GM23248 (cell line): ENCODE results near the gene GAB2. TPM values are rescaled to one million over a fixed set of nuclear protein-coding genes. Genes with fewer than 3 reads are reported as not detected.
"Not testable (repeated sequence)": the region's sequence is repeated elsewhere in the genome, so short reads cannot be mapped to it uniquely, and the experiment has no call there.

ENCODE experiments used
- DNase-seq: peaks from one replicate; pipeline ENCODE4 v3.0.0-alpha.2; 2015
- H2AFZ ChIP-seq: fragments of 200-600 bp; sonication (generic); 2 replicates; pipeline ENCODE4 v1.6.1; 2016; ENCODE audit warnings: antibody characterized with exemption
- H3F3A ChIP-seq: fragments of 200-600 bp; sonication (generic); 2 replicates; pipeline ENCODE4 v1.6.1; 2016; ENCODE audit warnings: mild to moderate bottlenecking, antibody characterized with exemption, mixed run types; ENCODE audit not compliant: insufficient read depth
- H3K27ac ChIP-seq: fragments of 200-600 bp; sonication (generic); 2 replicates; pipeline ENCODE4 v1.5.1; 2016; ENCODE audit warnings: mild to moderate bottlenecking
- H3K27me3 ChIP-seq: fragments of 200-600 bp; sonication (generic); replicated peaks from 2 replicates; pipeline ENCODE4 v1.6.1; 2016; ENCODE audit warnings: mild to moderate bottlenecking; ENCODE audit not compliant: insufficient read depth
- H3K36me3 ChIP-seq: fragments of 200-600 bp; sonication (generic); 2 replicates; pipeline ENCODE4 v1.6.1; 2016; ENCODE audit warnings: low read depth, mild to moderate bottlenecking
- H3K4me1 ChIP-seq: fragments of 200-600 bp; sonication (generic); 2 replicates; pipeline ENCODE4 v1.6.1; 2016; ENCODE audit warnings: mild to moderate bottlenecking; ENCODE audit not compliant: insufficient read depth
- H3K4me2 ChIP-seq: fragments of 200-600 bp; sonication (generic); one replicate; pipeline ENCODE4 v1.6.1; 2016; ENCODE audit warnings: mild to moderate bottlenecking; ENCODE audit not compliant: unreplicated experiment
- H3K4me3 ChIP-seq: fragments of 200-600 bp; sonication (generic); 2 replicates; pipeline ENCODE4 v1.5.1; 2016; ENCODE audit warnings: mild to moderate bottlenecking
- H3K79me2 ChIP-seq: fragments of 200-600 bp; sonication (generic); 2 replicates; pipeline ENCODE4 v1.6.1; 2016; ENCODE audit warnings: mild to moderate bottlenecking; ENCODE audit not compliant: insufficient read depth
- H3K9ac ChIP-seq: fragments of 200-600 bp; sonication (generic); 2 replicates; pipeline ENCODE4 v1.6.1; 2016; ENCODE audit warnings: mild to moderate bottlenecking
- H3K9me2 ChIP-seq: fragments of 200-600 bp; sonication (generic); 2 replicates; pipeline ENCODE4 v1.6.1; 2016; ENCODE audit warnings: mixed run types, mild to moderate bottlenecking, moderate library complexity; ENCODE audit not compliant: insufficient read depth
- H3K9me3 ChIP-seq: fragments of 200-600 bp; sonication (generic); one replicate; pipeline ENCODE4 v1.6.1; 2017; ENCODE audit warnings: low read depth
- H4K20me1 ChIP-seq: fragments of 200-600 bp; sonication (generic); 2 replicates; pipeline ENCODE4 v1.6.0; 2016; ENCODE audit not compliant: insufficient read depth
- EZH2 ChIP-seq: fragments of 200-600 bp; sonication (generic); IDR thresholded peaks from 2 replicates; pipeline ENCODE4 v1.6.1; 2018; ENCODE audit warnings: antibody characterized with exemption, mild to moderate bottlenecking; ENCODE audit not compliant: insufficient read depth, poor library complexity, severe bottlenecking
- EZH2phosphoT487 ChIP-seq: fragments of 200-600 bp; sonication (generic); IDR thresholded peaks from 2 replicates; pipeline ENCODE4 v1.6.1; 2018; ENCODE audit warnings: antibody characterized with exemption, moderate library complexity, mild to moderate bottlenecking, low read depth; ENCODE audit not compliant: insufficient read depth
- WGBS, 2 experiments: methylation state at CpG; one replicate each; pipeline ENCODE4 v1.1.6; 2015 to 2017; ENCODE audit warnings: low lambda C conversion rate in 2 of 2, low coverage in 1 of 2; ENCODE audit errors: missing lambda C conversion rate in 2 of 2; 5-methylcytosine and 5-hydroxymethylcytosine counted together
- in situ Hi-C: fragments of 300-500 bp; cut with MboI; formaldehyde crosslinking; loops from 2 replicates; pipeline ENCODE4 v1.15.0; 2020
- polyA plus RNA-seq: library from polyadenylated mRNA; unstranded; fragments of >200 nt; fragmentation: Nextera tagmentation; extraction: Ambion mirVana; gene quantifications from 2 replicates; pipeline ENCODE4 v1.2.1, GENCODE V29; 2016
- total RNA-seq: library from RNA; depleted of rRNA; stranded (reverse); fragments of >200 nt; shearing (Covaris generic); gene quantifications from 2 replicates; pipeline ENCODE4 v1.2.3, GENCODE V29; 2014

GAB2 gene
- total and polyA plus RNA-seq, 2 experiments from 2014 or later: 1.8 to 12.2 TPM

DNA sequence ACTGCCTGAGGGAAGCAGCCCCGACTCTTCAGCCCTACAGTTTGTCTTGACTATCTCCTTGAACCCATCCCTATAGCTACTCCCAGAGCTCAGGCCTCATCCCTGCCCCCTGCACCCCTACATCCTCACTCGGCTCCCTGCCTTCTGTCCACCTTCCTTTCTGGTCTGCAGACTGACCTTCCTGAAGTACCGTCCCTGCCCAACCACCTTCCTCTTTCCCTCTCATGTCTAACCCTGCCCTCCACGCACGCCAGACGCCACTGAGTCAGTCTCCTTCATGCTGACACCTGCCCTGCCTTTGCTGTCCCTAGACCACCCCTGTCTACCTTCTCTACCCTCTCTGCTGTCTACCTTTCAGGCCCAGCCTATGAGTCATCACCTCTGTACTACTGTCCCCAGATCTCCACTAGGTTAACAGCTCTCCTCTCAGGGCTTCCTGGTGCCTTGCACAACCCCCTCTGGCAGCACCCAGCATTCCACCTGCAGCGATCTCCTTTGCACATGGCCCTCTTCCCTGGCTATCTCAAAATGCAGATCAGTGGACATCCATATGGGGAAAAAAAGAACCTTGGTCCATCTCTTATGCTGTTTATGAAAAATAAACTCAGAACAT is 238.1 kb downstream of the GAB2 start:
- Histone ChIP-seq H3K36me3 (0 out of 2 replicates have a peak, but pooled peaks cover 6% of the 10 kb centered on the region), H3K79me2 (peaks cover 80% of the 10 kb centered on the region), H3K9ac (no peak overlapping the region), H3F3A (no peaks in the 10 kb centered on the region), H3K9me3 (no peaks in the 10 kb centered on the region), H3K9me2 (no peaks in the 10 kb centered on the region), H2AFZ (no peak overlapping the region), H4K20me1 (no peaks in the 10 kb centered on the region), H3K4me1 (no peaks in the 10 kb centered on the region), H3K27me3 (no peaks in the 10 kb centered on the region), H3K4me3 (no peak overlapping the region), H3K4me2 (no peak overlapping the region), H3K27ac (no peak overlapping the region)
- no peak for DNase-seq
- TF ChIP-seq EZH2 (no peak), EZH2phosphoT487 (no peak)
- 95 to 98% methylated on average over 6 to 7 of the region's 7 CpGs for WGBS, 2 experiments
- in situ Hi-C loops: no loop called here

- in situ Hi-C loops: no loop called here
Measured at GRCh38 chr11:78177216-78177615, 240.4 kb downstream of the GAB2 start.

GRCh38 chr11:78176605-78177141 is 240.9 kb downstream of the GAB2 start:
- peaks cover 14% of the 10 kb centered on the region; the same call in 1 of the 2 replicates for H3K36me3 ChIP-seq
- WGBS, 2 experiments: 96 to 98% methylated on average over 10 of the region's 10 CpGs
- H3K9me2 ChIP-seq: no peaks in the 10 kb centered on the region
- no peaks in the 10 kb centered on the region for H3K27me3 ChIP-seq
- H3K4me2 ChIP-seq: no peak overlapping the region
- no peaks in the 10 kb centered on the region for H3K9me3 ChIP-seq
- in situ Hi-C loops: no loop called here
- H3K27ac ChIP-seq: no peak overlapping the region
- no peak overlapping the region for H2AFZ ChIP-seq
- no peaks in the 10 kb centered on the region for H4K20me1 ChIP-seq
- no peak overlapping the region for H3K4me3 ChIP-seq
- DNase-seq: no peak
- no peak overlapping the region for H3K9ac ChIP-seq
- H3F3A ChIP-seq: no peaks in the 10 kb centered on the region
- H3K79me2 ChIP-seq: peaks cover 51% of the 10 kb centered on the region
- no peaks in the 10 kb centered on the region for H3K4me1 ChIP-seq
- TF ChIP-seq EZH2phosphoT487 (no peak), EZH2 (no peak)

More at GRCh38 chr11:78177216-78177615, 240.4 kb downstream of the GAB2 start:
- WGBS, 2 experiments: 72 to 80% methylated on average over 7 of the region's 7 CpGs
- H3K9ac ChIP-seq: no peak overlapping the region
- no peak overlapping the region for H3K27ac ChIP-seq
- no peaks in the 10 kb centered on the region for H3F3A ChIP-seq
- H3K9me3 ChIP-seq: no peaks in the 10 kb centered on the region
- no peaks in the 10 kb centered on the region for H3K27me3 ChIP-seq
- H3K79me2 ChIP-seq: peaks cover 57% of the 10 kb centered on the region
- no peak overlapping the region for H3K4me2 ChIP-seq
- no peak for DNase-seq
- H3K9me2 ChIP-seq: no peaks in the 10 kb centered on the region
- H3K4me3 ChIP-seq: no peak overlapping the region
- peaks cover 14% of the 10 kb centered on the region; the same call in 1 of the 2 replicates for H3K36me3 ChIP-seq
- H2AFZ ChIP-seq: no peak overlapping the region
- TF ChIP-seq EZH2phosphoT487 (no peak), EZH2 (no peak)
- no peaks in the 10 kb centered on the region for H4K20me1 ChIP-seq
- no peaks in the 10 kb centered on the region for H3K4me1 ChIP-seq

- H4K20me1 ChIP-seq, DNase-seq, H3K36me3 ChIP-seq, H3K4me2 ChIP-seq, H2AFZ ChIP-seq, H3K4me3 ChIP-seq, H3K27me3 ChIP-seq, in situ Hi-C loops, H3K4me1 ChIP-seq, H3K9me2 ChIP-seq, H3F3A ChIP-seq, H3K9me3 ChIP-seq, H3K9ac ChIP-seq, H3K27ac ChIP-seq: not testable (repeated sequence)
- WGBS, 2 experiments: 99 to 100% methylated on average over 3 of the region's 3 CpGs
- H3K79me2 ChIP-seq: peaks cover 43% of the 10 kb centered on the region
Measured at GRCh38 chr11:78175862-78176261, 241.8 kb downstream of the GAB2 start.
